MM.1S (cell line): ENCODE data around the gene PRRT1.

ENCODE experiments used
- EZH2 ChIP-seq: fragments of 300-600 bp; sonication (generic); optimal IDR thresholded peaks from 2 replicates; pipeline ENCODE3; 2017; ENCODE audit warnings: low read depth, mild to moderate bottlenecking, antibody characterized with exemption, low read length, mixed read lengths
- TF ChIP-seq, protein P1 (sequence below): fragments of 300-600 bp; sonication (generic); IDR thresholded peaks from 2 replicates; pipeline ENCODE4 v1.5.1; 2016; ENCODE audit warnings: antibody characterized with exemption, low read length, mixed read lengths

GRCh38 chr6:32177183-32177787 lies 25.5 kb upstream of the PRRT1 start:
- TF ChIP-seq EZH2, result no peak
- TF ChIP-seq, protein P1, sequence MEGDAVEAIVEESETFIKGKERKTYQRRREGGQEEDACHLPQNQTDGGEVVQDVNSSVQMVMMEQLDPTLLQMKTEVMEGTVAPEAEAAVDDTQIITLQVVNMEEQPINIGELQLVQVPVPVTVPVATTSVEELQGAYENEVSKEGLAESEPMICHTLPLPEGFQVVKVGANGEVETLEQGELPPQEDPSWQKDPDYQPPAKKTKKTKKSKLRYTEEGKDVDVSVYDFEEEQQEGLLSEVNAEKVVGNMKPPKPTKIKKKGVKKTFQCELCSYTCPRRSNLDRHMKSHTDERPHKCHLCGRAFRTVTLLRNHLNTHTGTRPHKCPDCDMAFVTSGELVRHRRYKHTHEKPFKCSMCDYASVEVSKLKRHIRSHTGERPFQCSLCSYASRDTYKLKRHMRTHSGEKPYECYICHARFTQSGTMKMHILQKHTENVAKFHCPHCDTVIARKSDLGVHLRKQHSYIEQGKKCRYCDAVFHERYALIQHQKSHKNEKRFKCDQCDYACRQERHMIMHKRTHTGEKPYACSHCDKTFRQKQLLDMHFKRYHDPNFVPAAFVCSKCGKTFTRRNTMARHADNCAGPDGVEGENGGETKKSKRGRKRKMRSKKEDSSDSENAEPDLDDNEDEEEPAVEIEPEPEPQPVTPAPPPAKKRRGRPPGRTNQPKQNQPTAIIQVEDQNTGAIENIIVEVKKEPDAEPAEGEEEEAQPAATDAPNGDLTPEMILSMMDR, result no peak
